ENCODE measurements around the gene GTF3C1.

GTF3C1 gene

DNA sequence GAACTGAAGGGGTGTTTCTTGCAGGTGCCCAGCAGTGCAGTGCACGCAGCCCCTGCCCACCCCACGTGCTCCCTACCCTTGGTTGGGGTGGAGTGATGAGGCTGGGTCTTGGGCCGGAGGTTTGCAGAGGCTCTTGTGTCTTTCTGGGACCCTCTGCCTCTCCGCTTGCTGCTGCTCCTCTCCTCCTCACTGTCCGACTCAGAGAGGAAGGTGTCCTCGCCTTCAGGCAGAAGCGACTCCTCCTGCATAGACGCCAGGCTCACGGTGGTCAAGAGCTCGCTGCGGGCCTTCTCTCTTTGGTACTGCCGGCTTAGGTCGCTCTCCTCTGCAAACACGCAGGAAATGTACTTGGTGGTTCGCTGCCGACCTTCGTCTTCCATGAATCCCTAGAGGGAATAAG, 42.9 kb downstream of the GTF3C1 start:
- Histone ChIP-seq H3K27ac (ENCODE audit: low read depth, low read length) (no peak overlapping the region), H3K36me3 (ENCODE audit: control insufficient read depth in 1 of 2, insufficient read depth in 2 of 2, low read length in 2 of 2) (peaks cover 58 to 92% of the 10 kb centered on the region in 2 donors), H3K27me3 (ENCODE audit: control insufficient read depth in 1 of 2, insufficient read depth in 2 of 2, low read length in 2 of 2) (no peaks in the 10 kb centered on the region), H3K4me1 (ENCODE audit: control insufficient read depth in 1 of 2, insufficient read depth in 2 of 2, low read length in 2 of 2) (no peaks in the 10 kb centered on the region), H3K4me3 (ENCODE audit: low read depth in 1 of 2, low read length in 2 of 2) (no peak overlapping the region), H3K9me3 (ENCODE audit: control insufficient read depth in 1 of 2, low read length in 2 of 2) (no peaks in the 10 kb centered on the region), H3K9ac (ENCODE audit: low read depth in 1 of 2, low read length in 2 of 2) (no peak overlapping the region)

DNA sequence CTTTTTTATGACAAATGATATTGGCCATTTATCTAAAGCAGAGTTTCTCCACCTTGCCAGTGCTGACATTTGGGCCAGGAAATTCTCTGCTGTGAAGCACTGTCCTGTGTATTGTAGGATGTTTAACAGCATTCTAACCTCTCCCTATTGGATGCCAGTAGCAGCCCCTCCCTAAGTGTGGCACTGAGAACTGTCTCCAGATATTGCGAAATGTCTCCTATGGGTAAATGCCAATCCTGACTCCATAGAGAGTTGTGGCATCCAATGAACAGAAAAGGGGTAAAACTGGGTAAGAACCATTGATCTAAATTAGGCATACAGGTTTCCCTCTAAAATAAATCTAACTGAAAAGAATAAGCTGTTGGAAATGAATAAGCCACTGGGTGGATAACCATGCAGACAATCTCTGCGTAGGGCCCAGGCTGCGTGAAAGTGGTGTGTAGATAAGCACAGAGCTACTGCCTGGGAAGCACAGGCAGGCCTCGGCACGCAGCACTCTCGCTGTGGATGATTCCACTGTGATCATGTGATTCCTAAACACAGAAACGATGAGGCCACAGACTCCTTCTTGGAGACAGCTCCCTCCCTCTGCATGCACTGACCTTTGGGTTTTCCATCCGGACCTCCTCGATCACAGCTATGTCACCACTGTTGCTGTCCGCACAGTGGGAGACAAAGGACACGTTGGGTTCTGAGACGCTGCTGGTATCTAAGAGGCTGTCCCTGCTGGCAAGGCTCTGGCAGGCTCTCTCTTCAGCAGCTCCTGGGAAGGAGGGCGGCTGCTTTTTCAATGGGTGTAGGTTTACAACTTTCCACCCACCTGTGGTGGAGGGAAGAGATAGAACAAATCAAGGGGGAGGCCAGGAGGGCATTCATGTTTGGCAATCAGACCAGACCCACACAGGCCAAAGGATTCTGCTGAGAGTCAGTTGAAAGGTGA, 44.1 kb downstream of the GTF3C1 start:
- Histone ChIP-seq H3K27ac (ENCODE audit: low read depth, low read length) (no peak overlapping the region), H3K4me1 (ENCODE audit: control insufficient read depth in 1 of 2, insufficient read depth in 2 of 2, low read length in 2 of 2) (no peaks in the 10 kb centered on the region), H3K27me3 (ENCODE audit: control insufficient read depth in 1 of 2, insufficient read depth in 2 of 2, low read length in 2 of 2) (no peaks in the 10 kb centered on the region), H3K9ac (ENCODE audit: low read depth in 1 of 2, low read length in 2 of 2) (no peak overlapping the region), H3K9me3 (ENCODE audit: control insufficient read depth in 1 of 2, low read length in 2 of 2) (no peaks in the 10 kb centered on the region), H3K4me3 (ENCODE audit: low read depth in 1 of 2, low read length in 2 of 2) (no peak overlapping the region), H3K36me3 (ENCODE audit: control insufficient read depth in 1 of 2, insufficient read depth in 2 of 2, low read length in 2 of 2) (peaks cover 62 to 93% of the 10 kb centered on the region in 2 donors)

DNA sequence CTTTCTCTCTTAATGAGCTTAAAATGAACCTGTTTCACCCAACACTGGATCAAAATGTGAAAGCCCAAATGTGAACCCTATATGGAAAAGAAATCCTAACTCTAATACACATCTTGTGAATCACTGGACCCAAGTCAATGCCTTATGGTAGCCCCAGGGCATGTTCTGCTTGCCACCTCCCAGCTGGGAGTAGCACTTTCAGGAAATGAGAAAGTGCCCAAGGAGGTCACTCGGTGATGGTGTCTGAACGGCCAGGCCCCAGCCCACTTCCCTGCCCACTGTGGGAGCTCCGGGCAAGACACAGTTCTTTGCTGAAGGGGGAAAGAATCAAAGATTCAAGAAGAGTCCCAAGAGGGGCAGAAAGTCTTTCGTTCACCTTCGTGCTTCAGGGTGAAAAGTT, 46.1 kb downstream of the GTF3C1 start:
- Histone ChIP-seq H3K4me3 (ENCODE audit: low read depth in 1 of 2, low read length in 2 of 2) (no peak overlapping the region), H3K27me3 (ENCODE audit: control insufficient read depth in 1 of 2, insufficient read depth in 2 of 2, low read length in 2 of 2) (no peaks in the 10 kb centered on the region), H3K9ac (ENCODE audit: low read depth in 1 of 2, low read length in 2 of 2) (no peak overlapping the region), H3K36me3 (ENCODE audit: control insufficient read depth in 1 of 2, insufficient read depth in 2 of 2, low read length in 2 of 2) (peaks cover 76 to 97% of the 10 kb centered on the region in 2 donors), H3K27ac (ENCODE audit: low read depth, low read length) (no peak overlapping the region), H3K9me3 (ENCODE audit: control insufficient read depth in 1 of 2, low read length in 2 of 2) (no peaks in the 10 kb centered on the region), H3K4me1 (ENCODE audit: control insufficient read depth in 1 of 2, insufficient read depth in 2 of 2, low read length in 2 of 2) (no peaks in the 10 kb centered on the region)

DNA sequence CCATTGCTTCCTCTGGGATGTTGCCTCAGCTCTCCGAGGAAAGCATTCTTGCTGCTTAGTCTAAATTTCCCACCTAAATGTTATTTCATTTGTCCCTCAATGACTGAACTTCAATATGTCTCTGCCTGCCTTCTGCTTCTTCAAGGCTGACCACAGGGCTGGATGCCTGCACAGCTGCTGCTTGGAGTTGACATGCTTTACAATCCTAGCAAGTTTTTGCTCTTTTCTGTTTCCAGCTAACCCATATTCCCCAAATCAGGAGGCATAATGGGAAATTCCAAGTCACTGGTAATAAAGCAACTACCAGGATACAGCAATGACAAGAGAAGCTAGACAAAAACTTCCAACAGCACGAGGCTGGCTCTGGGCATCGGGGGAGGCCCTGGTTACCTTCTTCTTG, 48.9 kb downstream of the GTF3C1 start:
- H3K36me3 ChIP-seq (ENCODE audit: control insufficient read depth in 1 of 2, insufficient read depth in 2 of 2, low read length in 2 of 2): peaks cover 65 to 97% of the 10 kb centered on the region in 2 donors
- no peaks in the 10 kb centered on the region for H3K4me1 ChIP-seq (ENCODE audit: control insufficient read depth in 1 of 2, insufficient read depth in 2 of 2, low read length in 2 of 2)

DNA sequence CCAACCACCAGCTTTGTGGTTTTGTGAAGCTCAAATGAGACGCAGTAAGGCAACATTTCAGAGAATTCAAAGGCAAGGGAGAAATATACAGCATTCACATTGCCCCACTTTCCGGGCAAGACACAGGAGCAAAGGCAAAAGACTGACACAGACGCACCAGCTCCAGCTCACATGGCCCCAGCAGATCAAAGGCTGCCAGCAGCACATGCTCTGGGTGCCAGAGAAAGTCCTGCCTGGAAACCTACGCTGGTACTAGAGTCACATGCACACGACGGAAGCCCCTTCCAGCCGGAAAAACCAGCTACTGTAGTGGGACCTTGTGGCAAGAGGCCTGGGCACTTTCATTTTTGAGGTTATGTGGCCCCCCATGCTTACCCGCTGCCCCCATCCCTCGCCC, 50.1 kb downstream of the GTF3C1 start:
- H3K27ac ChIP-seq (ENCODE audit: low read depth, low read length): no peak overlapping the region
- no peak overlapping the region for H3K4me3 ChIP-seq (ENCODE audit: low read depth in 1 of 2, low read length in 2 of 2)
- H3K9ac ChIP-seq (ENCODE audit: low read depth in 1 of 2, low read length in 2 of 2): no peak overlapping the region
- no peaks in the 10 kb centered on the region for H3K9me3 ChIP-seq (ENCODE audit: control insufficient read depth in 1 of 2, low read length in 2 of 2)
- H3K27me3 ChIP-seq (ENCODE audit: control insufficient read depth in 1 of 2, insufficient read depth in 2 of 2, low read length in 2 of 2): no peaks in the 10 kb centered on the region
- H3K4me1 ChIP-seq (ENCODE audit: control insufficient read depth in 1 of 2, insufficient read depth in 2 of 2, low read length in 2 of 2): no peaks in the 10 kb centered on the region
- peaks cover 62 to 97% of the 10 kb centered on the region in 2 donors for H3K36me3 ChIP-seq (ENCODE audit: control insufficient read depth in 1 of 2, insufficient read depth in 2 of 2, low read length in 2 of 2)

More for the DNA sequence above, 48.9 kb downstream of the GTF3C1 start:
- H3K4me3 ChIP-seq (ENCODE audit: low read depth in 1 of 2, low read length in 2 of 2): no peak overlapping the region
- H3K9me3 ChIP-seq (ENCODE audit: control insufficient read depth in 1 of 2, low read length in 2 of 2): no peaks in the 10 kb centered on the region
- H3K27me3 ChIP-seq (ENCODE audit: control insufficient read depth in 1 of 2, insufficient read depth in 2 of 2, low read length in 2 of 2): no peaks in the 10 kb centered on the region
- H3K27ac ChIP-seq (ENCODE audit: low read depth, low read length): no peak overlapping the region
- H3K9ac ChIP-seq (ENCODE audit: low read depth in 1 of 2, low read length in 2 of 2): no peak overlapping the region

DNA sequence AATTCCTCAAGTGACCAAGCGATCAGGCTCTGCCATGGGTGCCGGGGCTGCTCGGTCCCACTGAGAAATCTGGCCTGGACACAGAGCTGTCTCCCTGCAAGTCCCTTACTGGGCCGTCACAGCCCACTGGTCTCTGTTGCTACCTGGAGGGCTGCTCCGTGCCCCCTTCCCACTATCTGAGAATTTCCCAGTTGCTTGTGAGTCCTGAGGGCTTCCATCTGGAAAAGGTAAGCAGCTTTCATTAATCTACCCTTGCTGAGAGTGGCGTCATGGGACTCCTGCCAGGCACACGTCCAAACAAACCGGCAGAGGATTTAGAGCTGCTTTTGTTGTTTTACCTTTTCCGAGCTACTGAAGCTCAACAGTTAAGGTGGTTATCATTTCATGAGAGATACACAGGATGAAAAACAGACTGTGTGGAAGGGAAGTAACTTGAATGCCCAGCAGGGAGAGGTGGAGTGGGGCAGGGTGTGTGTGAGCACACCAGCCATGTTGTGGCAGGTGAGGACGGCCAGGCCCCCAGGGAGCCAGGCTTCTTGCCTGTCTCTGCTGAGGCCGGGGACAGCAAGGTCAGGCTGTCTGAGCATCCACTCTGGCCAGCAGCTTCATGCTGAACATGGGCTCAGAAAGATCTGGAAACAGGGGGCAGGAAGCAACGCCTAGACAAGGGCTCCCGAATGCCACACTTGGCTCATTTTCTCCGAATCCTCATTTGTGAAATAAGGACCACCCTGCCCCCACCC, 50.6 kb downstream of the GTF3C1 start:
- Histone ChIP-seq H3K27ac (ENCODE audit: low read depth, low read length) (no peak overlapping the region), H3K36me3 (ENCODE audit: control insufficient read depth in 1 of 2, insufficient read depth in 2 of 2, low read length in 2 of 2) (peaks cover 61 to 96% of the 10 kb centered on the region in 2 donors)

DNA sequence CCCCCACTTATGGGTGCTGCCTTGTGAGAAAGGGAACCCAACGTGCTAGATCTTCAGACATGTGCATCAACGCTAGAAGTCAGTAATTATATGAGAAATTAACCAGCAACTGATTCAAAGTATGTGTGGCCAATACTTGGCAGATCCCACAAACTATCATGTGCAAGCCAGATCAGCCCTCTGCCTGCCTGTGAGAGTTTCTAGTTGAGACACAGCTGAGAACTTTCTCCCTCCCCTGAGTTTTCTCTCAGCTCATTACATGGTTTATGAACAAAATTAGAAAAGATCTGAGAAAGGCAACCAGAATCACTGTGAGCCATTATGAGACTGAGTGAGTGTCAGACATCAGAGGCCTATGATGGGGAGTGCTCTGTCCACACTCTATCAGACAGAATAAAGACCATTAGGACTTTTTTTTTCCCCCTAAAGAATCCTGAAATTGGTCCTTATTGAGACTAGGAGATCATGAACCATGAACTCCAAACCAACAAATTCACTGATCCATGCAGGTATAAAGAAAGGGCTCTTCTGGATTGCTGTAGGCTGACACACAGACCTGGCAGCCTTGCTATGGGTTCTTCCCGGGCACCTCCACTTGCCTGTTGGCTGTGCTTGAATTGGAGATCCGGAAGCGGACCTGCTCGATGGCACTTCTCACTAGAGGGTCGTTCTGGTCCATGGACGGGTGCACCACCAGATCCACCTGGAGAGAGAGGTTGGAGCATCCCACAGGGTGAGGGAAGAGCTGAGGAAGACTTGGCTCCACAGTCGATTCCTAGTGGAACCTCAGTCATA, 51.5 kb downstream of the GTF3C1 start:
- Histone ChIP-seq H3K4me1 (ENCODE audit: control insufficient read depth in 1 of 2, insufficient read depth in 2 of 2, low read length in 2 of 2) (no peaks in the 10 kb centered on the region), H3K4me3 (ENCODE audit: low read depth in 1 of 2, low read length in 2 of 2) (no peak overlapping the region), H3K9ac (ENCODE audit: low read depth in 1 of 2, low read length in 2 of 2) (no peak overlapping the region), H3K36me3 (ENCODE audit: control insufficient read depth in 1 of 2, insufficient read depth in 2 of 2, low read length in 2 of 2) (peaks cover 53 to 89% of the 10 kb centered on the region in 2 donors), H3K27ac (ENCODE audit: low read depth, low read length) (no peak overlapping the region), H3K27me3 (ENCODE audit: control insufficient read depth in 1 of 2, insufficient read depth in 2 of 2, low read length in 2 of 2) (no peaks in the 10 kb centered on the region), H3K9me3 (ENCODE audit: control insufficient read depth in 1 of 2, low read length in 2 of 2) (no peaks in the 10 kb centered on the region)

More for the DNA sequence above, 50.6 kb downstream of the GTF3C1 start:
- H3K9ac ChIP-seq (ENCODE audit: low read depth in 1 of 2, low read length in 2 of 2): no peak overlapping the region
- H3K4me3 ChIP-seq (ENCODE audit: low read depth in 1 of 2, low read length in 2 of 2): no peak overlapping the region
- no peaks in the 10 kb centered on the region for H3K4me1 ChIP-seq (ENCODE audit: control insufficient read depth in 1 of 2, insufficient read depth in 2 of 2, low read length in 2 of 2)
- H3K9me3 ChIP-seq (ENCODE audit: control insufficient read depth in 1 of 2, low read length in 2 of 2): no peaks in the 10 kb centered on the region
- no peaks in the 10 kb centered on the region for H3K27me3 ChIP-seq (ENCODE audit: control insufficient read depth in 1 of 2, insufficient read depth in 2 of 2, low read length in 2 of 2)

DNA sequence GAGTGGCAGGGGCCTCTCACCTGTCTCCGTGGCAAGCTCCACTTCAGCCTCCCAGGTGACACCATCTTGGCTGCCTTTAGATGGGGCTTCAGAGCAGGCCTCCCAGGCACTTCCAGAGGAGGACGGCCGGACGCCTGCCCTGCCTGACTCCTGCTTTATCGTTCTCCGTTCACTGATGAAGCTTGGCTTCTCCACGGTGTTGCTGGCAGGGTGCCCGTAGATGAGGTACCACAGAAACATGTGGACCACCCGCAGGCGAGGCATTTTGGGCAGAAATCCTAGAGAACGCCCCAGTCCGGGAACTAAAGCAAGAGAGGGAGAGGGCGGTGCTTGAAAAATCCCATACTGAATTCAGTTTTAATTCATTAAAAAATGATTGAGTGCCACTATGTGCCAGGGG, 54.5 kb downstream of the GTF3C1 start:
- H3K27ac ChIP-seq (ENCODE audit: low read depth, low read length): no peak overlapping the region
- H3K9ac ChIP-seq (ENCODE audit: low read depth in 1 of 2, low read length in 2 of 2): no peak overlapping the region
- no peaks in the 10 kb centered on the region for H3K4me1 ChIP-seq (ENCODE audit: control insufficient read depth in 1 of 2, insufficient read depth in 2 of 2, low read length in 2 of 2)
- H3K27me3 ChIP-seq (ENCODE audit: control insufficient read depth in 1 of 2, insufficient read depth in 2 of 2, low read length in 2 of 2): no peaks in the 10 kb centered on the region
- H3K4me3 ChIP-seq (ENCODE audit: low read depth in 1 of 2, low read length in 2 of 2): no peak overlapping the region
- no peaks in the 10 kb centered on the region for H3K9me3 ChIP-seq (ENCODE audit: control insufficient read depth in 1 of 2, low read length in 2 of 2)
- peaks cover 49 to 88% of the 10 kb centered on the region in 2 donors for H3K36me3 ChIP-seq (ENCODE audit: control insufficient read depth in 1 of 2, insufficient read depth in 2 of 2, low read length in 2 of 2)

DNA sequence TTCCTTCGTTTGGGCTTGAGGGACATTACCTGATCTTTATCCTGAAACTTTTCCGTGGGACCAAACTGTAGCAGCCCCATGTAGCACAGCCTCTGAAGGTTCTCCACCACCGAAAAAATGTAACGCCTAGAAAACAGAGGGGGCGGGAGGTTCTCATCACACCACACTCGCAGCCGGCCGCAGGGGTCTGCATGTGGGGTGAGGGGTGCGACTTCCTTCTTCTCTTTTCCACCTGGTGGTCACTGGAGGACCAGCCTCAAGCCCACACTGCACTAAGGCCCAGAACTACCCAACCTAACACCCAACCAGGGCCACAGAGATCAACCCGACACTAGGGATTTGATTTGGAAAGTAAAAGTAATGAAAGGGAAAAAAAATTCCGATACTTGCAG, 57.1 kb downstream of the GTF3C1 start:
- Histone ChIP-seq H3K9ac (ENCODE audit: low read depth in 1 of 2, low read length in 2 of 2) (no peak overlapping the region), H3K27ac (ENCODE audit: low read depth, low read length) (no peak overlapping the region), H3K4me1 (ENCODE audit: control insufficient read depth in 1 of 2, insufficient read depth in 2 of 2, low read length in 2 of 2) (no peaks in the 10 kb centered on the region), H3K9me3 (ENCODE audit: control insufficient read depth in 1 of 2, low read length in 2 of 2) (no peaks in the 10 kb centered on the region), H3K36me3 (ENCODE audit: control insufficient read depth in 1 of 2, insufficient read depth in 2 of 2, low read length in 2 of 2) (peaks cover 42 to 89% of the 10 kb centered on the region in 2 donors), H3K4me3 (ENCODE audit: low read depth in 1 of 2, low read length in 2 of 2) (no peak overlapping the region), H3K27me3 (ENCODE audit: control insufficient read depth in 1 of 2, insufficient read depth in 2 of 2, low read length in 2 of 2) (no peaks in the 10 kb centered on the region)

All from duodenal mucosa (tissue), 2 donors.